ENCODE data around the gene DCAF11. TPM values are rescaled to one million over a fixed set of nuclear protein-coding genes. Genes with fewer than 3 reads are reported as not detected.
A peak's percentile ranks its signal among the peaks of the same experiment; 100 is the strongest.

Gene DCAF11
- total RNA-seq, 1 donor from 2014 or later = 84.3 TPM

DNA sequence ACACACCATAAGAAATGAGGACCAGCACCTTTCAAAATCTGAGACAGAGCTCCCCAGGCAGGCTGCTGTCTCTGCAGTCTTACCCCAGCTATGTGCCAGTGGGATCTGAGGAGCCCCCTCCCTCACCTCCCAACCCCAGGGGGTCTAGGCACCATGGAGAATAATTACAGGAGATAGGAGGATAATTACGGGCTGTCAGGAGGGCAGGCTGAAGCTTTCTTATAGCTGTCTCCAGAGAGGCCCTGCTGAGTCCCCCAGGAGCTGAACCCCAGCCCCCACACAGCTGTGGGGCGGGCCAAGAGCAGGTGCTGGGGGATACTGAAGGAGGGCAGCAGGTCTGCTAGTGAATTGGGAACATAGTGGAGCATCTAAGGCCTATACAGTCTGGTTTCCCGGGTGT is 36.4 kb upstream of the DCAF11 start:
- H3K27ac Mint-ChIP-seq = no peak overlapping the region
- intact Hi-C loops (cut with micrococcal nuclease) = no loop called here
- TF ChIP-seq, protein P1, sequence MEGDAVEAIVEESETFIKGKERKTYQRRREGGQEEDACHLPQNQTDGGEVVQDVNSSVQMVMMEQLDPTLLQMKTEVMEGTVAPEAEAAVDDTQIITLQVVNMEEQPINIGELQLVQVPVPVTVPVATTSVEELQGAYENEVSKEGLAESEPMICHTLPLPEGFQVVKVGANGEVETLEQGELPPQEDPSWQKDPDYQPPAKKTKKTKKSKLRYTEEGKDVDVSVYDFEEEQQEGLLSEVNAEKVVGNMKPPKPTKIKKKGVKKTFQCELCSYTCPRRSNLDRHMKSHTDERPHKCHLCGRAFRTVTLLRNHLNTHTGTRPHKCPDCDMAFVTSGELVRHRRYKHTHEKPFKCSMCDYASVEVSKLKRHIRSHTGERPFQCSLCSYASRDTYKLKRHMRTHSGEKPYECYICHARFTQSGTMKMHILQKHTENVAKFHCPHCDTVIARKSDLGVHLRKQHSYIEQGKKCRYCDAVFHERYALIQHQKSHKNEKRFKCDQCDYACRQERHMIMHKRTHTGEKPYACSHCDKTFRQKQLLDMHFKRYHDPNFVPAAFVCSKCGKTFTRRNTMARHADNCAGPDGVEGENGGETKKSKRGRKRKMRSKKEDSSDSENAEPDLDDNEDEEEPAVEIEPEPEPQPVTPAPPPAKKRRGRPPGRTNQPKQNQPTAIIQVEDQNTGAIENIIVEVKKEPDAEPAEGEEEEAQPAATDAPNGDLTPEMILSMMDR (IDR thresholded peaks at IDR 0.05) = no peak
- CTCF ChIA-PET = interaction anchor here (0.8 kb wide), 1 partner anchor 14 kb away, joined by 3 read pairs; no protein-coding TSS in a partner anchor
- no peaks in the 10 kb centered on the region for H3K27me3 Mint-ChIP-seq
- ATAC-seq (ENCODE audit: low read depth) (no peak), DNase-seq (no peak)
- peaks cover 46% of the 10 kb centered on the region for H3K4me1 Mint-ChIP-seq
- no peaks in the 10 kb centered on the region for H3K36me3 Mint-ChIP-seq (ENCODE audit: low read depth)
- POLR2A ChIA-PET = no interaction called here
- no peaks in the 10 kb centered on the region for H3K9me3 Mint-ChIP-seq
- H3K4me3 Mint-ChIP-seq = no peak overlapping the region

DNA sequence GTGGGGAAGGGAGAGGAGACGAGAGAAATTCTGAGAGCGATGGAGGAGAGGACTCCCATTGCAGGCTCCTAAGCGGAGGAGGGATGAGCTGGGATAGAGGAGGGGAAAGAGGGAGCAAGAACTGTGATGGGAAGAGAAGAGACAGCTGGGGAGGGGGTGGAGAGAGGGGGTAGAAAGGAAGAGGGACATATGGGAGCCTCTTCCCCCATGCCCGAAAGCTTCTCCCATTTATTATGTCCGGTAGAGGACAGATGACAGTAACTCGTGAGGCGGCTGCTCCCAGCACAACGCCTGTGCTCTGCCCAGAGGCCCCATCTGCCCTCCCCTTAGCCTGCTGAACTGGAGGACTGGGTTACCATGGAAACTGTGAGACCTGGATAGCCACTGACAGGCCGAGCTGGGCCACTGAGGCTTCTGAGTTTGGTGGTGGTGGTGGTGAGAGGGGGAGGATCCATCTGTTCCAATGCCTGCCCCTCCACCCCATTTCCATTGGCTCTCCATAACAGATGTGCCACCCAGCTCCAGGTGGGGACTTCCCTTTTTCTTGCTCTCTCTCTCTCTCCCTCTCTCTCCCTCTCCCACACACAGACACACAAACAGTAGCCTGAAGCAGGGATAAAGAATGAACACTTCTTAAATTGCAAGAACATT is 35.0 kb upstream of the DCAF11 start:
- ChIA-PET POLR2A (interaction anchor here (2.3 to 5.1 kb wide), 5 partner anchors 13 to 163 kb away, joined by 10 to 111 read pairs (median 16); partner anchors contain the start of genes DCAF11, EMC9, IRF9 and NRL), CTCF (interaction anchor here (1.5 to 4.0 kb wide), 5 partner anchors 11 to 29 kb away, joined by 4 to 24 read pairs (median 9); partner anchors contain the start of gene PCK2)
- Mint-ChIP-seq H3K36me3 (ENCODE audit: low read depth) (no peaks in the 10 kb centered on the region), H3K27me3 (no peaks in the 10 kb centered on the region), H3K4me3 (peak overlapping the region; percentile 25), H3K9me3 (no peaks in the 10 kb centered on the region), H3K27ac (no peak overlapping the region), H3K4me1 (peaks cover 46% of the 10 kb centered on the region)
- DNase-seq (no peak), ATAC-seq (ENCODE audit: low read depth) (no peak)
- TF ChIP-seq, protein P1 (IDR thresholded peaks at IDR 0.05) = no peak
- intact Hi-C loops (cut with micrococcal nuclease) = loop anchor here (2.0 kb wide), 2 partner anchors 67 to 351 kb away; partner anchors contain the start of genes PSME2 and RNF31

DNA sequence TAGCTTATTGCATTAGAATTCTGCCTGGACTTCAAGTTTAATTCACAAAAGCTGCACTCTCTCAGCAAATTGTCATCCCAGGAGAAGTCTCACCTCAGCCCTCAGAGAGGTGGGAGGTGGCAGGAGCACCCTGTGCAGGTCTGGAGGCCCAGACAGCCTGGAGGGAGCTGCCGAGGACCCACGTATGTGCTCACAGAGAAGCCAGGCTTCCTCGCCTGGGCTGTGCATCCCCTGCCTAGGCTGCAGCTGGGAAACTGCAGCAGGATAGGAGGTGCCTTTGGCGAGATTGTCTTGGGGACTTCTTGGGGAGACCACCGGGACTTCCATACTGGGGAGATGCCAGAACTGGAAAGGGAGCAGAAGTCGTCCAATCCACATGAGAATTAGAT is 34.4 kb upstream of the DCAF11 start:
- Mint-ChIP-seq H3K27ac (peak overlapping the region; percentile 83), H3K9me3 (no peaks in the 10 kb centered on the region), H3K27me3 (no peaks in the 10 kb centered on the region), H3K36me3 (ENCODE audit: low read depth) (no peaks in the 10 kb centered on the region), H3K4me1 (peaks cover 42% of the 10 kb centered on the region), H3K4me3 (peak overlapping the region; percentile 44)
- ATAC-seq (ENCODE audit: low read depth) = no peak
- DNase-seq = no peak
- TF ChIP-seq, protein P1 (IDR thresholded peaks at IDR 0.05) = no peak
- intact Hi-C loops (cut with micrococcal nuclease) = loop anchor here (2.0 kb wide), 2 partner anchors 67 to 351 kb away; partner anchors contain the start of genes PSME2 and RNF31
- CTCF ChIA-PET = interaction anchor here (1.1 to 4.0 kb wide), 7 partner anchors 10 to 46 kb away, joined by 3 to 24 read pairs (median 7); partner anchors contain the start of genes CARMIL3 and PCK2
- POLR2A ChIA-PET = interaction anchor here (0.8 to 5.1 kb wide), 10 partner anchors 10 to 162 kb away, joined by 3 to 111 read pairs (median 12); partner anchors contain the start of genes DCAF11, EMC9, IRF9 and NRL

DNA sequence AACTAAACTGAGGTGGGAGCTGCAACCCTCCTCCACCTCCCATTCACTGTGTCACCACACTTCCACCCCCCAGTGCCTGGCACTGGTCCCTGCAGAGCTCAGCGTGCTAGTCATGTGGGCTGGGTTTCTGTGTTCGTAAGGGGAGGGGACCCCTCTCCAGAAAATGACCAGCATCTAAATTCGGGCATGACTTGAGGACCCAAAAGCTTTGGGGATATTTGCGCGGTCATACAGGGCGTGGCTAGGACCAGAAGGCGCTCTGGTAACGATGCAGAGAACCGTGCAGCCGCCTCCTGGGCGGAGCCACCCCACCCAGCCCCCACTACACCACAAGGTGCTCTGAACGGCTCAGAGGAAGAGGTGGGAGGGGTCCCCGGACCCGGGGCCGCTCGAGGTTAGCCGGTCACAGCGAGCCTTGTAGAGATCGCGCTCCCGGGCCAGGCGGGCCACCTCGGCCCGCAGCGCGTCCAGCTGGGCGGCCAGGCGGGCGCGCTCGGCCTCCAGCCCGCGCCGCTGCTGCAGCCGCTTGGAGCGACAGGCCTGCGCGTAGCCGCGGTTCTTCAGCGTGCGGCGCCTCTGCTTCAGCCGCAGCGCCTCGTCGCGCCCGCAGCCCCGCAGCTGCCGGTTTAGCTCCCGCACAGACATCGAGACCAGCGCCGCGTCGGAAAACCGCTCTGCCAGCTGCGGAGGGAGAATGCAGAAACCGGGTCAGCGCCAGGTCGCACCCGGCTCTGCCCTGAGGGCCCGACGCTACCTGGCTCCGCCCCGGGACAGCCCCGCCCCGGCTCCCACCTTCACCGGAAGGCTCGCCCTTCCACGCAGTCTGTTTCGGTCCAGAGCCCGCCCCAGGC is 33.5 kb upstream of the DCAF11 start:
- Mint-ChIP-seq H3K4me3 (peak overlapping the region; percentile 82), H3K36me3 (ENCODE audit: low read depth) (no peaks in the 10 kb centered on the region), H3K27ac (peak overlapping the region; percentile 83), H3K9me3 (no peaks in the 10 kb centered on the region), H3K4me1 (peaks cover 32% of the 10 kb centered on the region), H3K27me3 (no peaks in the 10 kb centered on the region)
- intact Hi-C loops (cut with micrococcal nuclease) = loop anchor here (1.0 to 2.0 kb wide), 6 partner anchors 9 to 350 kb away; partner anchors contain the start of genes CARMIL3, DCAF11, NRL and PCK2
- DNase-seq = peak; percentile 75
- ChIA-PET POLR2A (interaction anchor here (0.6 to 5.1 kb wide), 18 partner anchors 11 to 1152 kb away, joined by 3 to 111 read pairs (median 5); partner anchors contain the start of genes CARMIL3, DCAF11, EMC9 and IRF9), CTCF (interaction anchor here (1.1 to 4.0 kb wide), 12 partner anchors 9 to 251 kb away, joined by 3 to 24 read pairs (median 4); partner anchors contain the start of genes CARMIL3 and PCK2)
- TF ChIP-seq, protein P1 (IDR thresholded peaks at IDR 0.05) = no peak
- ATAC-seq (ENCODE audit: low read depth) = peak; percentile 95
